ENCODE measurements around the gene SYT5. TPM values are rescaled to one million over a fixed set of nuclear protein-coding genes. Genes with fewer than 3 reads are reported as not detected.

Gene SYT5
- total and polyA plus RNA-seq, 9 of the 15 experiments (the other 6 are each of a cell fraction or from before 2014, with no cell fraction given) = 1.3 to 20.9 (median 8.8) TPM

DNA sequence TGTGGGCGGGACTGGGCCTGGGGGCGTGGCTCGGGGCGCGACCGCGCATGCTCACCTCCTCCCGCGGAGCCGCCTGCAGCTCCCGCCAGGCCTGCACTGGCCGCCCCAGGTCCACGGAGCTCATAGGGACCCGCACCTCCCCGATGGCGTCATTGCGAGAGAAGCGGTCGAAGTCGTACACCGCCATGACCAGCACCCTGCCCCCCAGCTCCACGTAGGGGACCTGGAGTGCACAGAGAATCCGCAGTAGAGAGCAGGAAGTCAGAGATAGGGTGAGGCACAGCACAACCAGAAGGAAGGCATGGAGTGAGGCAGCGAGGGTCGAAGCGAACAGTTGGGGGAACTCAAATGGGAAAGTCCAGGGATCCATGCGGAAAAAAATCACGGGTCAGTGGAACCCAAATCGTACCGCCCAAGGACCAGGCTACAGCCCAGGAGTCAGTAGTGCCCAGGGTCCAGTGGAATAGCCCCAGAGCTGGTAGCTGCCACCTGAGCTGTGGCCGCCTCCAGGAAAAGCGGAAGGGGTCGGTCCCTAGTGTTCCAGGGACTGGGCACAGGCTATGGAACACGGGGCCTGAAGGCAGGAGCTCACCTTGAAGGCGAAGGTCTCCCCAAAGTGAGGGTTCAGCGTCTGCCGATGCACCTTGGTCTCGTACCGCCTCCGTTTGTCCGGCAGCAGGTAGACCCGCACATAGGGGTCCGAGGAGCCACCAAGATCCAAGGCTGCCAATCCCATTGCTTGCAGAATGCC lies 4.8 kb downstream of the SYT5 start (continued):
- TF ChIP-seq, protein P1, sequence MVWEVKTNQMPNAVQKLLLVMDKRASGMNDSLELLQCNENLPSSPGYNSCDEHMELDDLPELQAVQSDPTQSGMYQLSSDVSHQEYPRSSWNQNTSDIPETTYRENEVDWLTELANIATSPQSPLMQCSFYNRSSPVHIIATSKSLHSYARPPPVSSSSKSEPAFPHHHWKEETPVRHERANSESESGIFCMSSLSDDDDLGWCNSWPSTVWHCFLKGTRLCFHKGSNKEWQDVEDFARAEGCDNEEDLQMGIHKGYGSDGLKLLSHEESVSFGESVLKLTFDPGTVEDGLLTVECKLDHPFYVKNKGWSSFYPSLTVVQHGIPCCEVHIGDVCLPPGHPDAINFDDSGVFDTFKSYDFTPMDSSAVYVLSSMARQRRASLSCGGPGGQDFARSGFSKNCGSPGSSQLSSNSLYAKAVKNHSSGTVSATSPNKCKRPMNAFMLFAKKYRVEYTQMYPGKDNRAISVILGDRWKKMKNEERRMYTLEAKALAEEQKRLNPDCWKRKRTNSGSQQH (CRISPR knock-in tag; IDR thresholded peaks at IDR 0.05) = peak; percentile 67; the same call in 1 of the 2 replicates
- TF ChIP-seq YY1 (IDR thresholded peaks at IDR 0.05; ENCODE audit: borderline replicate concordance in 1 of 3, control insufficient read depth in 1 of 3, extremely low read depth in 1 of 3, insufficient read depth in 3 of 3, insufficient read length in 1 of 3, insufficient replicate concordance in 2 of 3, low read depth in 1 of 3, low read length in 2 of 3) = peak in 2 of 3 experiments; percentile 73 to 81
- TF ChIP-seq, protein P2, sequence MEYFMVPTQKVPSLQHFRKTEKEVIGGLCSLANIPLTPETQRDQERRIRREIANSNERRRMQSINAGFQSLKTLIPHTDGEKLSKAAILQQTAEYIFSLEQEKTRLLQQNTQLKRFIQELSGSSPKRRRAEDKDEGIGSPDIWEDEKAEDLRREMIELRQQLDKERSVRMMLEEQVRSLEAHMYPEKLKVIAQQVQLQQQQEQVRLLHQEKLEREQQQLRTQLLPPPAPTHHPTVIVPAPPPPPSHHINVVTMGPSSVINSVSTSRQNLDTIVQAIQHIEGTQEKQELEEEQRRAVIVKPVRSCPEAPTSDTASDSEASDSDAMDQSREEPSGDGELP (CRISPR knock-in tag; IDR thresholded peaks at IDR 0.05; ENCODE audit: borderline replicate concordance) = peak; percentile 44; the same call in 1 of the 2 replicates
- no peak for TF ChIP-seq STAG1 (CRISPR knock-in tag; IDR thresholded peaks at IDR 0.05; ENCODE audit: borderline replicate concordance)
- TF ChIP-seq, protein P3, sequence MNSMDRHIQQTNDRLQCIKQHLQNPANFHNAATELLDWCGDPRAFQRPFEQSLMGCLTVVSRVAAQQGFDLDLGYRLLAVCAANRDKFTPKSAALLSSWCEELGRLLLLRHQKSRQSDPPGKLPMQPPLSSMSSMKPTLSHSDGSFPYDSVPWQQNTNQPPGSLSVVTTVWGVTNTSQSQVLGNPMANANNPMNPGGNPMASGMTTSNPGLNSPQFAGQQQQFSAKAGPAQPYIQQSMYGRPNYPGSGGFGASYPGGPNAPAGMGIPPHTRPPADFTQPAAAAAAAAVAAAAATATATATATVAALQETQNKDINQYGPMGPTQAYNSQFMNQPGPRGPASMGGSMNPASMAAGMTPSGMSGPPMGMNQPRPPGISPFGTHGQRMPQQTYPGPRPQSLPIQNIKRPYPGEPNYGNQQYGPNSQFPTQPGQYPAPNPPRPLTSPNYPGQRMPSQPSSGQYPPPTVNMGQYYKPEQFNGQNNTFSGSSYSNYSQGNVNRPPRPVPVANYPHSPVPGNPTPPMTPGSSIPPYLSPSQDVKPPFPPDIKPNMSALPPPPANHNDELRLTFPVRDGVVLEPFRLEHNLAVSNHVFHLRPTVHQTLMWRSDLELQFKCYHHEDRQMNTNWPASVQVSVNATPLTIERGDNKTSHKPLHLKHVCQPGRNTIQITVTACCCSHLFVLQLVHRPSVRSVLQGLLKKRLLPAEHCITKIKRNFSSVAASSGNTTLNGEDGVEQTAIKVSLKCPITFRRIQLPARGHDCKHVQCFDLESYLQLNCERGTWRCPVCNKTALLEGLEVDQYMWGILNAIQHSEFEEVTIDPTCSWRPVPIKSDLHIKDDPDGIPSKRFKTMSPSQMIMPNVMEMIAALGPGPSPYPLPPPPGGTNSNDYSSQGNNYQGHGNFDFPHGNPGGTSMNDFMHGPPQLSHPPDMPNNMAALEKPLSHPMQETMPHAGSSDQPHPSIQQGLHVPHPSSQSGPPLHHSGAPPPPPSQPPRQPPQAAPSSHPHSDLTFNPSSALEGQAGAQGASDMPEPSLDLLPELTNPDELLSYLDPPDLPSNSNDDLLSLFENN (IDR thresholded peaks at IDR 0.05; ENCODE audit: low read depth in 2 of 2, low read length in 2 of 2) = no peak
- no peak for TF ChIP-seq RBM39 (optimal IDR thresholded peaks at IDR 0.05; ENCODE audit: low read depth, low read length)
- TF ChIP-seq, protein P4, sequence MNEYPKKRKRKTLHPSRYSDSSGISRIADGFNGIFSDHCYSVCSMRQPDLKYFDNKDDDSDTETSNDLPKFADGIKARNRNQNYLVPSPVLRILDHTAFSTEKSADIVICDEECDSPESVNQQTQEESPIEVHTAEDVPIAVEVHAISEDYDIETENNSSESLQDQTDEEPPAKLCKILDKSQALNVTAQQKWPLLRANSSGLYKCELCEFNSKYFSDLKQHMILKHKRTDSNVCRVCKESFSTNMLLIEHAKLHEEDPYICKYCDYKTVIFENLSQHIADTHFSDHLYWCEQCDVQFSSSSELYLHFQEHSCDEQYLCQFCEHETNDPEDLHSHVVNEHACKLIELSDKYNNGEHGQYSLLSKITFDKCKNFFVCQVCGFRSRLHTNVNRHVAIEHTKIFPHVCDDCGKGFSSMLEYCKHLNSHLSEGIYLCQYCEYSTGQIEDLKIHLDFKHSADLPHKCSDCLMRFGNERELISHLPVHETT (CRISPR knock-in tag; conservative IDR thresholded peaks at IDR 0.05 in 1 of 2, IDR thresholded peaks at IDR 0.05 in 1 of 2) = 0 out of 4 replicates have a peak, but pooled peaks of 1 of the 2 experiments have one; percentile 44
- no peak for TF ChIP-seq ZNF695 (CRISPR knock-in tag; IDR thresholded peaks at IDR 0.05)
- peak; percentile 94 for TF ChIP-seq PHF8 (IDR thresholded peaks at IDR 0.05; ENCODE audit: borderline replicate concordance, low read length)
- TF ChIP-seq, protein P5, sequence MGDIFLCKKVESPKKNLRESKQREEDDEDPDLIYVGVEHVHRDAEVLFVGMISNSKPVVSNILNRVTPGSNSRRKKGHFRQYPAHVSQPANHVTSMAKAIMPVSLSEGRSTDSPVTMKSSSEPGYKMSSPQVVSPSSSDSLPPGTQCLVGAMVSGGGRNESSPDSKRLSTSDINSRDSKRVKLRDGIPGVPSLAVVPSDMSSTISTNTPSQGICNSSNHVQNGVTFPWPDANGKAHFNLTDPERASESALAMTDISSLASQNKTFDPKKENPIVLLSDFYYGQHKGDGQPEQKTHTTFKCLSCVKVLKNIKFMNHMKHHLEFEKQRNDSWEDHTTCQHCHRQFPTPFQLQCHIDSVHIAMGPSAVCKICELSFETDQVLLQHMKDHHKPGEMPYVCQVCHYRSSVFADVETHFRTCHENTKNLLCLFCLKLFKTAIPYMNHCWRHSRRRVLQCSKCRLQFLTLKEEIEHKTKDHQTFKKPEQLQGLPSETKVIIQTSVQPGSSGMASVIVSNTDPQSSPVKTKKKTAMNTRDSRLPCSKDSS (IDR thresholded peaks at IDR 0.05; ENCODE audit: low read depth, partially characterized antibody) = no peak
- TF ChIP-seq NBN (IDR thresholded peaks at IDR 0.05; ENCODE audit: low read depth) = 0 out of 2 replicates have a peak, but pooled peaks have one; percentile 35
